GF-D8 (cell line): ENCODE results near the gene MADCAM1.

Experiments
- DNase-seq: peaks from one replicate; lab custom pipeline; 2025; lab: John Stamatoyannopoulos, UW

The MADCAM1 gene

GRCh38 chr19:488505-489417 is 7.5 kb upstream of the MADCAM1 start:
- peak; percentile 69 for DNase-seq

- DNase-seq, result no peak
Observed at GRCh38 chr19:489418-490196, 6.7 kb upstream of the MADCAM1 start.

GRCh38 chr19:491146-491741 is 5.0 kb upstream of the MADCAM1 start:
- DNase-seq, result no peak

GRCh38 chr19:492091-492531 is 4.2 kb upstream of the MADCAM1 start:
- no peak for DNase-seq

GRCh38 chr19:493391-494170 is 2.7 kb upstream of the MADCAM1 start:
- DNase-seq, result no peak

- DNase-seq, result no peak
Observed at GRCh38 chr19:494171-495080, 1.9 kb upstream of the MADCAM1 start.

DNA sequence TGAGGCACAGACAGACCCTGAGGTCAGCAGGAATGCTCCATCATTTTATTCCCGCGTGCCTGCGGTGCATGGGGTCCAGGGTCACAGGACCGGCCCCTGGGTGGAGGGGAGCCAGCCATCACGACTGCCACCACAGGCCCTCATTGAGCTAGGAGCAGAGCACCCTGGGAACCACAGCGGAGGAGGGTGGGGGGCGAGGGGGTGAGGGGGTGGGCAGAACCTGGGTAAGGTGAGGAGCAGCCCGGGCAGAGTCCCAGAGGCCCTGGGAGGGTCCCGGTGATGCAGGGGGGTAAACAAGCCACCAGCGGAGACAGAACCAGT is 1.2 kb upstream of the MADCAM1 start:
- no peak for DNase-seq

- no peak for DNase-seq
Observed at GRCh38 chr19:495402-496111, 729 bp upstream of the MADCAM1 start.

DNA sequence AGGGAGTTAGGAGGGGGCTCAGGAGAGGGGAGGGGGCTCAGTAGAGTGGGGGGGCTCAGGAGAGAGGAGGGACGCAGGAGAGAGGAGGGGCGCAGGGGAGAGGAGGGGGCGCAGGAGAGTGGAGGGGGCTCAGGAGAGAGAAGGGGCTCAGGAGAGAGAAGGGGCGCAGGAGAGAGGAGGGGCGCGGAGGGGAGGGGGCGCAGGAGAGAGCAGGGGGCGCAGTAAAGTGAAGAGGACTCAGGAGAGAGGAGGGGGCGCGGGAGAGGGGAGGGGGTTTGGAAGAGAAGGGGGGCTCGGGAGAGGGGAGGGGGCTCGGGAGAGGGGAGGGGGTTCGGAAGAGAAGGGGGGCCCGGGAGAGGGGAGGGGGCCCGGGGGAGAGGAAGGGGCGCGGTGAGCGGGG is 700 bp downstream of the MADCAM1 start:
- DNase-seq, result no peak

- DNase-seq, result no peak
Observed at GRCh38 chr19:497491-497868, 1.2 kb downstream of the MADCAM1 start.

GRCh38 chr19:497869-498510 is 1.7 kb downstream of the MADCAM1 start:
- no peak for DNase-seq

GRCh38 chr19:498511-498891 is 2.2 kb downstream of the MADCAM1 start:
- DNase-seq, result no peak

DNA sequence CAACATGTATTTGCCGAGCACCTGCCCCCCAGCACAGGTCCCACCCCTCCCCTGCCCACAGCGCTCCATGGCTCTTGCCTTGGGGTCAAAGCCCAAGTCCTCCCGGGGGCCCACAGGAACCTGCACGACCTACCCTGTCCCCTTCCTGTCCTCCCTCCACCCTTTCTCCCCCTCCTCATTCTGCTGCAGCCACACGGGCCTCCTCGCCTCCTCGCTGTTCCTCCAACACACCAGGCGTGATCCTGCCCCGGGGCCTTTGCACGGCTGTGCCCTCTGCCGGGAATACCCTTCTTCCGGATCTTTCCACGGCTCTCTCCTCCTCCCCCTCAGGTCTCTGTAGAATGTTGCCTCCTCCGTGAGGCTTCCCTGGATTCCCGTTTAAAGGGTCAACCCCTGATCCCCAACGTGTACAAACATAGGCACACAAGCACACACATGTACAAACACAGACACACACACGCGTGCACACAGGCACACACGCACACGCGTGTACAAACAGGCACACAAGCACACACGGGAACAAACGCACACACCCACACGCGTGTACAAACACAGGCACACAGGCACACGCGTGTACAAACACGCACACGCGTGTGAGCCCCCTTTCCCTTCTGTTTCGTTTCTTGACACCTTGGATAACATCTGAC is 2.8 kb downstream of the MADCAM1 start:
- DNase-seq, result no peak

GRCh38 chr19:501646-502045 is 5.4 kb downstream of the MADCAM1 start:
- DNase-seq, result no peak

DNA sequence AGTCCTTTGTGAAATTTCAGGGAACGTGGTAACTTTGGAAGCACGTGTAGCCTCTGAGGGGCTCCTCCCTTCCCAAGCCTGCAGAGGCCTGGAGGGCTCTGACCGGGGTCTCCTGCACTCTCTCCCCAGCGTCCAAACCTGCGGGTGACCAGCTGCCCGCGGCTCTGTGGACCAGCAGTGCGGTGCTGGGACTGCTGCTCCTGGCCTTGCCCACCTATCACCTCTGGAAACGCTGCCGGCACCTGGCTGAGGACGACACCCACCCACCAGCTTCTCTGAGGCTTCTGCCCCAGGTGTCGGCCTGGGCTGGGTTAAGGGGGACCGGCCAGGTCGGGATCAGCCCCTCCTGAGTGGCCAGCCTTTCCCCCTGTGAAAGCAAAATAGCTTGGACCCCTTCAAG is 8.3 kb downstream of the MADCAM1 start:
- DNase-seq, result no peak

- DNase-seq, result peak; percentile 95
Observed at GRCh38 chr19:506404-507285, 10.4 kb downstream of the MADCAM1 start.

DNA sequence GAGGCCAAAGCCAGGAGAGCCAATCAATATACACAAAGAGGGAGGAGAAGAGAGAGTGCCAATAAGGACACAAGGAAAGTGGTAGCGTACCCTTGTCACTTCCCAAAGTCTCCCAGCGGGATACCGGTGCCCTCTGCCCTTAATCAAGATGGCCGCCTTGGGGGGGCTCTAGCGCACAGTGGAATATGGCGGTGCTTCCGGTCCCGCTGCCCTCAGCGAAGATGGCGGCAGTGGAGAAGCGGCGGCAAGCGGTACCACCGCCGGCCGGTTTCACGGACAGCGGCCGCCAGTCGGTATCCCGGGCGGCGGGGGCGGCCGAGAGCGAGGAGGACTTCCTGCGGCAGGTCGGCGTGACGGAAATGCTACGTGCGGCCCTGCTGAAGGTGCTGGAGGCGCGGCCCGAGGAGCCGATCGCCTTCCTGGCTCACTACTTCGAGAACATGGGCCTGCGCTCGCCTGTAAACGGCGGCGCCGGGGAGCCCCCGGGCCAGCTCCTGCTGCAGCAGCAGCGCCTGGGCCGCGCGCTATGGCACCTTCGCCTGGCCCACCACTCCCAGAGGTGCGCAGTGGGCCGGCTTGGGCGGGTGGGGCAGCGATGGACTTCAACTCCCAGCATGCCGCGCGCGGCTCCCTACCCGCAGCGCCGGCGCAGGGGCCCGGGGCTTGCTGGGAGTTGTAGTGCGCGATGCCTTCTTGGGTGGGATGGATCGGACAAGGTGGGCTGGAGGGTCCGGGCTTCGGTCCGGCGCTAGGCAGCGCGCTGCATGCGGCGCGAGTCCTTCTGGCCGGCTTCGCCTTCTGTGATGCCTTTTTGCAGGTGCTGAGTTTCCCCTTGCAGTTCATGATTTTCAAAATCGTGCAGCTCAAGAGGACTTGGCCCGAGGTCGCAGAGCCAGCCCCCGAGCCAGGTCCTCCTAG is 11.3 kb downstream of the MADCAM1 start, which contains the start of gene TPGS1:
TPGS1 (plus strand) TSS at position 212 of the 918 bp plus-strand sequence; CDS start at position 222, 10 bp downstream.
- DNase-seq, result peak; percentile 18
